HG03060 (cell line): ENCODE measurements around the gene COMMD4.
"Not testable (repeated sequence)": the region's sequence is repeated elsewhere in the genome, so short reads cannot be mapped to it uniquely, and the experiment has no call there.

ENCODE experiments used
- ATAC-seq: cut with Tn5 transposase; IDR thresholded peaks from one replicate; pipeline ENCODE4 v1.9.1; 2021; ENCODE audit warnings: low read depth, moderate number of reproducible peaks; ENCODE audit not compliant: unreplicated experiment

Gene COMMD4

GRCh38 chr15:75329571-75329970 lies 6.3 kb upstream of the COMMD4 start:
- ATAC-seq: no peak

- not testable (repeated sequence) for ATAC-seq
Observed at GRCh38 chr15:75332093-75332492, 3.8 kb upstream of the COMMD4 start.

- peak; percentile 53 for ATAC-seq
Observed at GRCh38 chr15:75333654-75334419, 2.0 kb upstream of the COMMD4 start.

GRCh38 chr15:75335313-75335704 lies 554 bp upstream of the COMMD4 start:
- no peak for ATAC-seq

GRCh38 chr15:75338661-75339240 lies 2.9 kb downstream of the COMMD4 start:
- no peak for ATAC-seq

- ATAC-seq: no peak
Observed at GRCh38 chr15:75339531-75340240, 3.8 kb downstream of the COMMD4 start.

- ATAC-seq: no peak
Observed at GRCh38 chr15:75342221-75342620, 6.4 kb downstream of the COMMD4 start.

GRCh38 chr15:75343953-75344352 lies 8.1 kb downstream of the COMMD4 start:
- ATAC-seq: not testable (repeated sequence)

GRCh38 chr15:75346796-75347221 lies 10.9 kb downstream of the COMMD4 start, which contains the start of gene NEIL1:
Gene NEIL1, plus strand, starts transcription at chr15:75347039. Its CDS starts 1,867 bp downstream, at chr15:75348906.
- ATAC-seq: no peak

GRCh38 chr15:75347222-75348033 lies 11.6 kb downstream of the COMMD4 start:
- ATAC-seq: no peak

GRCh38 chr15:75348034-75348561 lies 12.2 kb downstream of the COMMD4 start:
- no peak for ATAC-seq

- no peak for ATAC-seq
Observed at GRCh38 chr15:75348562-75349350, 12.9 kb downstream of the COMMD4 start.

- not testable (repeated sequence) for ATAC-seq
Observed at GRCh38 chr15:75349351-75349669, 13.4 kb downstream of the COMMD4 start.

GRCh38 chr15:75349851-75350588 lies 14.2 kb downstream of the COMMD4 start:
- no peak for ATAC-seq

- no peak for ATAC-seq
Observed at GRCh38 chr15:75350601-75351361, 14.9 kb downstream of the COMMD4 start.

GRCh38 chr15:75352186-75353080 lies 16.6 kb downstream of the COMMD4 start:
- ATAC-seq: no peak

- ATAC-seq: no peak
Observed at GRCh38 chr15:75353604-75354003, 17.7 kb downstream of the COMMD4 start.
